SU-DHL-6 (cell line): ENCODE results near the gene PTRH1.

ENCODE experiments used
- H2AFZ ChIP-seq: fragments of 200-600 bp; sonication (generic); 2 replicates; pipeline ENCODE4 v1.6.1; 2014; ENCODE audit warnings: low read depth, mild to moderate bottlenecking, moderate library complexity, mixed read lengths, antibody characterized with exemption, low read length; ENCODE audit not compliant: severe bottlenecking
- H3F3A ChIP-seq: fragments of 200-600 bp; shearing (Covaris generic); 2 replicates; pipeline ENCODE4 v1.6.0; 2016; ENCODE audit warnings: antibody characterized with exemption, mild to moderate bottlenecking; ENCODE audit not compliant: insufficient read depth
- H3K27ac ChIP-seq: fragments of 200-600 bp; sonication (generic); 2 replicates; pipeline ENCODE4 v1.5.1; 2016; ENCODE audit warnings: low read depth, mild to moderate bottlenecking, low read length, moderate library complexity, mixed read lengths
- H3K27me3 ChIP-seq: fragments of 200-600 bp; sonication (generic), shearing (Covaris generic); 2 replicates; pipeline ENCODE4 v1.6.0; 2014; ENCODE audit warnings: mild to moderate bottlenecking, low read length
- H3K36me3 ChIP-seq: fragments of 200-600 bp; sonication (generic); 2 replicates; pipeline ENCODE4 v1.6.1; 2014; ENCODE audit warnings: mild to moderate bottlenecking, low read length, mixed read lengths
- H3K4me2 ChIP-seq: fragments of 300-600, 200-600 bp; shearing (Covaris generic), sonication (generic); 2 replicates; pipeline ENCODE4 v1.6.0; 2014; ENCODE audit warnings: low read length, low read depth, mild to moderate bottlenecking; ENCODE audit not compliant: poor library complexity, severe bottlenecking
- H3K4me3 ChIP-seq: fragments of 200-600 bp; sonication (generic); 2 replicates; pipeline ENCODE4 v1.5.1; 2014; ENCODE audit warnings: antibody characterized with exemption, low read length, mild to moderate bottlenecking, mixed read lengths; ENCODE audit not compliant: insufficient read depth, poor library complexity, severe bottlenecking
- H3K79me2 ChIP-seq: fragments of 200-600 bp; sonication (generic); 2 replicates; pipeline ENCODE4 v1.6.1; 2014; ENCODE audit warnings: mild to moderate bottlenecking, low read length, moderate library complexity; ENCODE audit not compliant: insufficient read depth
- H3K9ac ChIP-seq: fragments of 200-600 bp; sonication (generic); 2 replicates; pipeline ENCODE4 v1.7.0; 2014; ENCODE audit warnings: mild to moderate bottlenecking, low read length
- H3K9me2 ChIP-seq: fragments of 200-600 bp; sonication (generic); replicated peaks from 2 replicates; pipeline ENCODE4 v1.6.1; 2014; ENCODE audit warnings: low read length; ENCODE audit not compliant: insufficient read depth
- H3K9me3 ChIP-seq: fragments of 200-600 bp; sonication (generic); 2 replicates; pipeline ENCODE4 v1.6.1; 2014; ENCODE audit warnings: low read length, mixed read lengths; ENCODE audit not compliant: insufficient read depth
- H4K20me1 ChIP-seq: fragments of 200-600 bp; sonication (generic); 2 replicates; pipeline ENCODE4 v1.6.1; 2014; ENCODE audit warnings: low read depth, mild to moderate bottlenecking, antibody characterized with exemption, low read length, moderate library complexity, mixed read lengths
- EZH2phosphoT487 ChIP-seq: fragments of 200-600 bp; sonication (generic), shearing (Covaris generic); conservative IDR thresholded peaks from 2 replicates; pipeline ENCODE4 v1.6.1; 2018; ENCODE audit warnings: mild to moderate bottlenecking, antibody characterized with exemption, low read length, moderate library complexity, mixed read lengths
- TF ChIP-seq, protein P1 (sequence below): fragments of 200-600 bp; sonication (generic); IDR thresholded peaks from one replicate; pipeline ENCODE4 v1.5.1; 2017; ENCODE audit warnings: antibody characterized with exemption, mild to moderate bottlenecking, low read length, moderate library complexity; ENCODE audit not compliant: insufficient read depth, poor library complexity, severe bottlenecking

Gene PTRH1

DNA sequence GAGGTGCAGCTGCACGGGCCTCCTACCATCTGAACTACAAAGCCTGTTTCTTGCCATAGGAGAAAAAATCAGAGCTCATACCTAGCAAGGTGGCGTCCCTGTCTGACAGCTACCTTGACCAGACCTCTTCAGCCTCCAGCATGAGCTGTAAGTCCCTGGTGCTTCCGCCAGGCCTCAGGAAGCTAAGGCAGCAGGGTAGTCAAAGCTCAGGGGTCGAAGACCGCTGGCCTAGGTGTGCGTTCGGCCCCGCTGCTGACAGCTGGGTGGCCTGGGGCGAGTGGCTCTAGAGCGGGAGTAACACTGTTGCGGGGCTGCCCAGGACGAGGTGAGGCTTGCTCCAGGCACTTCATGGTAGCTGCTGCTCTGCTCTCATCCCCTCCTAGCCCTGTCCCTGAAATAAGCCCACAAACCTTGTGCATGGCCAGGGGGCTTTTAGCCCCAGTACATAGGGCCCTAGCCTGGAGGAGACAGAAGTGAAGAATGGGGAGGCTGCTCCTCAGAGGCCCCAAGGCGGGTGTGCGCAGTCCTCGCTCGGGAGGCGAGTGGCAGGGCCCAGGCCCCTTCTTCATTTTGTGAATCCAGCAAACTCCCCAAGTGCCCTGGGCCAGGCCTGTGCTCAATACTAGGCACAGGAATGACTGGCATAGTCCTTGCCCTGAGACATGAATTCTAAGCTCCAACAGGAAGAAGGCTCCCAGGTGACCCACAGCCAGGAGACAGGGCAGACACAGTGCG is 14.2 kb upstream of the PTRH1 start:
- Histone ChIP-seq H3K27ac (no peak overlapping the region), H2AFZ (no peak overlapping the region), H4K20me1 (no peaks in the 10 kb centered on the region), H3K9ac (no peak overlapping the region), H3K4me3 (no peak overlapping the region), H3K9me3 (no peaks in the 10 kb centered on the region), H3K79me2 (no peaks in the 10 kb centered on the region), H3K27me3 (no peaks in the 10 kb centered on the region), H3F3A (peaks cover 3% of the 10 kb centered on the region; the same call in 1 of the 2 replicates), H3K4me2 (no peak overlapping the region), H3K9me2 (no peaks in the 10 kb centered on the region), H3K36me3 (no peaks in the 10 kb centered on the region)
- no peak for TF ChIP-seq EZH2phosphoT487
- TF ChIP-seq, protein P1, sequence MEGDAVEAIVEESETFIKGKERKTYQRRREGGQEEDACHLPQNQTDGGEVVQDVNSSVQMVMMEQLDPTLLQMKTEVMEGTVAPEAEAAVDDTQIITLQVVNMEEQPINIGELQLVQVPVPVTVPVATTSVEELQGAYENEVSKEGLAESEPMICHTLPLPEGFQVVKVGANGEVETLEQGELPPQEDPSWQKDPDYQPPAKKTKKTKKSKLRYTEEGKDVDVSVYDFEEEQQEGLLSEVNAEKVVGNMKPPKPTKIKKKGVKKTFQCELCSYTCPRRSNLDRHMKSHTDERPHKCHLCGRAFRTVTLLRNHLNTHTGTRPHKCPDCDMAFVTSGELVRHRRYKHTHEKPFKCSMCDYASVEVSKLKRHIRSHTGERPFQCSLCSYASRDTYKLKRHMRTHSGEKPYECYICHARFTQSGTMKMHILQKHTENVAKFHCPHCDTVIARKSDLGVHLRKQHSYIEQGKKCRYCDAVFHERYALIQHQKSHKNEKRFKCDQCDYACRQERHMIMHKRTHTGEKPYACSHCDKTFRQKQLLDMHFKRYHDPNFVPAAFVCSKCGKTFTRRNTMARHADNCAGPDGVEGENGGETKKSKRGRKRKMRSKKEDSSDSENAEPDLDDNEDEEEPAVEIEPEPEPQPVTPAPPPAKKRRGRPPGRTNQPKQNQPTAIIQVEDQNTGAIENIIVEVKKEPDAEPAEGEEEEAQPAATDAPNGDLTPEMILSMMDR = no peak

DNA sequence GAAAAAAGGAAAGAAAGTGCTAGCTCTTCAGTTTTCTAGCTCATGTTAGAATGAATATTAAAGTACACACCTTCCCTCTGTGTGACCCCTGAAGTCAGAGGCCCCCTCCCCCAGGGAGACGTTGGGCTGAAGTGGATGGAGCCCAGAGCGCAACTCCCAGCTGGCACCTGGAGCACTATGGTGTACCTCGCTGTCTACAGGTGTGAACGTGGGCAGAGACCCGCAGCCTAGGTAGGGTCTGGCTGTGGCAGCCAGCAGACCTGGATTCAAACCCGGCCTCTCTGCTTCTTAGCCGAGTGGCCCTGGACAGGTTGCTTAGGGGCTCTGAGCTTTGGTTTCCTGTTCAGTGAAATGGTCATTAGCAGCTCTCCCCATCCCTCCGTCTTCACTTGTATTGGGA is 13.3 kb upstream of the PTRH1 start:
- Histone ChIP-seq H2AFZ (no peak overlapping the region), H3K9ac (no peak overlapping the region), H4K20me1 (no peaks in the 10 kb centered on the region), H3K79me2 (no peaks in the 10 kb centered on the region), H3K27ac (no peak overlapping the region), H3K4me2 (no peak overlapping the region), H3K9me2 (no peaks in the 10 kb centered on the region), H3K4me3 (no peak overlapping the region), H3K9me3 (no peaks in the 10 kb centered on the region), H3K27me3 (no peaks in the 10 kb centered on the region), H3F3A (peaks cover 3% of the 10 kb centered on the region; the same call in 1 of the 2 replicates), H3K36me3 (no peaks in the 10 kb centered on the region)
- TF ChIP-seq, protein P1 = no peak
- TF ChIP-seq EZH2phosphoT487 = no peak

DNA sequence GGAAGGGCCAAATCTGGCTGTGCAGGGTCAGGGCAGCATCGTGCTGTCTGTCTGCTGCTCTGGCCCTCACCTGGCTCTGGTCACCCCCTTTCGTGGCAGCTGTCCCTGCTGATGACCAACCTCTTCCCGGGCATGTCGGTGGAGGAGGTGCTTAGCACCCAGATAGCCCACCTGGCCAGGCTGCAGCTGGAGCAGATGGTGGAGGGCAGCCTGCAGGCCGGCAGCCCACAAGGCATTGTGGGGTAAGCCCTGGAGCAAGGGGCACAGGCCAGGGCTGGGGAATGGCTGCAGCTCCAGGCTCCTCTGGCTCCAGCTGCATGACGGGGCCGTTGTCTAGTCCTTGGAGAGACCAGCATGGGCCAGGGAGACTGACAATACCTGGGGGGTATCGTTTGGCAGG is 11.4 kb upstream of the PTRH1 start:
- Histone ChIP-seq H3K79me2 (no peaks in the 10 kb centered on the region), H3K27ac (no peak overlapping the region), H3F3A (no peaks in the 10 kb centered on the region), H3K9me2 (no peaks in the 10 kb centered on the region), H2AFZ (no peak overlapping the region), H3K27me3 (no peaks in the 10 kb centered on the region), H3K4me3 (no peak overlapping the region), H3K36me3 (no peaks in the 10 kb centered on the region), H4K20me1 (no peaks in the 10 kb centered on the region), H3K9me3 (no peaks in the 10 kb centered on the region), H3K9ac (no peak overlapping the region), H3K4me2 (no peak overlapping the region)
- no peak for TF ChIP-seq EZH2phosphoT487
- TF ChIP-seq, protein P1 = no peak
